Liver (tissue), 9 donors: ENCODE results near the gene MSI2. TPM values are rescaled to one million over a fixed set of nuclear protein-coding genes. Genes with fewer than 3 reads are reported as not detected.

Experiments
- DNase-seq: peaks from one replicate; pipeline ENCODE4 v3.0.0-alpha.2; 2017; ENCODE audit warnings: low spot score
- H3K27ac ChIP-seq, 2 donors: one replicate each; pipeline ENCODE4 v1.7.0; 2013; ENCODE audit warnings: inconsistent platforms in 2 of 2, low read length in 2 of 2, control low read depth in 1 of 2, low read depth in 1 of 2, mild to moderate bottlenecking in 1 of 2
- H3K27me3 ChIP-seq, 4 donors: one replicate each; pipeline versions ENCODE4 v1.6.1 to v1.7.0; 2013; ENCODE audit warnings: low read length in 3 of 4, inconsistent platforms in 1 of 4, mild to moderate bottlenecking in 1 of 4, moderate library complexity in 1 of 4; ENCODE audit not compliant: control insufficient read depth in 4 of 4, insufficient read depth in 4 of 4
- H3K36me3 ChIP-seq, 4 donors: one replicate each; pipeline versions ENCODE4 v1.6.1 to v1.7.0; 2013; ENCODE audit warnings: low read length in 3 of 4, mild to moderate bottlenecking in 3 of 4, low read depth in 1 of 4, moderate library complexity in 1 of 4; ENCODE audit not compliant: control insufficient read depth in 4 of 4, insufficient read depth in 3 of 4
- H3K4me1 ChIP-seq, 4 donors: one replicate each; pipeline versions ENCODE4 v1.6.1 to v1.7.0; 2013; ENCODE audit warnings: low read length in 3 of 4, mild to moderate bottlenecking in 3 of 4, moderate library complexity in 1 of 4; ENCODE audit not compliant: control insufficient read depth in 4 of 4, insufficient read depth in 4 of 4
- H3K4me3 ChIP-seq, 3 donors: one replicate each; pipeline versions ENCODE4 v1.6.1 to v1.7.0; 2013; ENCODE audit warnings: low read length in 3 of 3, control low read depth in 1 of 3, low read depth in 1 of 3, mild to moderate bottlenecking in 1 of 3
- H3K9ac ChIP-seq, 2 donors: one replicate each; pipeline ENCODE4 v1.7.0; 2013; ENCODE audit warnings: low read length in 2 of 2, mild to moderate bottlenecking in 2 of 2, moderate library complexity in 2 of 2, control low read depth in 1 of 2, low read depth in 1 of 2
- H3K9me3 ChIP-seq, 4 donors: one replicate each; pipeline versions ENCODE4 v1.6.1 to v1.7.0; 2013; ENCODE audit warnings: low read length in 3 of 4; ENCODE audit not compliant: control insufficient read depth in 4 of 4
- EGR1 ChIP-seq, 2 donors: IDR thresholded peaks; 2 replicates each; pipeline ENCODE4 v1.6.1; 2016 to 2018; ENCODE audit warnings: antibody characterized with exemption in 2 of 2, low read depth in 2 of 2
- FOXA1 ChIP-seq: IDR thresholded peaks from 2 replicates; pipeline ENCODE4 v1.6.1; 2016; ENCODE audit warnings: antibody characterized with exemption
- FOXA2 ChIP-seq: IDR thresholded peaks from 2 replicates; pipeline ENCODE4 v1.6.1; 2016; ENCODE audit warnings: antibody characterized with exemption
- GABPA ChIP-seq, 2 donors: IDR thresholded peaks in 1 of 2; conservative IDR thresholded peaks in 1 of 2; 2 replicates each; pipeline ENCODE4 v1.6.1; 2016; ENCODE audit warnings: antibody characterized with exemption in 2 of 2, mild to moderate bottlenecking in 1 of 2, moderate library complexity in 1 of 2
- HNF4A ChIP-seq, 2 donors: conservative IDR thresholded peaks; 2 replicates each; pipeline ENCODE4 v1.6.1; 2016; ENCODE audit warnings: antibody characterized with exemption in 2 of 2, mild to moderate bottlenecking in 2 of 2
- HNF4G ChIP-seq: IDR thresholded peaks from 2 replicates; pipeline ENCODE4 v1.6.1; 2016; ENCODE audit warnings: antibody characterized with exemption
- JUND ChIP-seq, 2 donors: IDR thresholded peaks; 2 replicates each; pipeline ENCODE4 v1.6.1; 2016; ENCODE audit warnings: antibody characterized with exemption in 2 of 2
- NR2F2 ChIP-seq: IDR thresholded peaks from 2 replicates; pipeline ENCODE4 v1.6.1; 2016; ENCODE audit warnings: antibody characterized with exemption
- RAD21 ChIP-seq, 2 donors: IDR thresholded peaks; 2 replicates each; pipeline ENCODE4 v1.6.1; 2016; ENCODE audit warnings: antibody characterized with exemption in 2 of 2, mild to moderate bottlenecking in 2 of 2
- RXRA ChIP-seq, 2 donors: IDR thresholded peaks; 2 replicates each; pipeline ENCODE4 v1.6.1; 2017 to 2018; ENCODE audit warnings: antibody characterized with exemption in 2 of 2, mild to moderate bottlenecking in 1 of 2
- TAF1 ChIP-seq: conservative IDR thresholded peaks from 2 replicates; pipeline ENCODE4 v1.6.1; 2016; ENCODE audit warnings: antibody characterized with exemption, mild to moderate bottlenecking
- YY1 ChIP-seq: IDR thresholded peaks from 2 replicates; pipeline ENCODE4 v1.6.1; 2016; ENCODE audit warnings: antibody characterized with exemption, mild to moderate bottlenecking
- WGBS: extraction: QIAGEN DNeasy Blood & Tissue Kit; methylation state at CpG from one replicate; pipeline ENCODE4 v1.1.7; 2013; 5-methylcytosine and 5-hydroxymethylcytosine counted together
- polyA plus RNA-seq, 2 donors: library from polyadenylated mRNA; stranded (reverse) in 1 of 2; unstranded in 1 of 2; fragments of 200-250 nt in 1 of 2; fragments of >200 nt in 1 of 2; fragmentation: Nextera tagmentation in 1 of 2; extraction: Ambion mirVana in 1 of 2; gene quantifications; one replicate each; pipeline versions ENCODE4 v1.2.1 to v1.2.3, GENCODE V29; 2013 to 2015
- total RNA-seq, 2 donors: library from RNA; depleted of rRNA; stranded (reverse); fragments of >200 nt; gene quantifications; one replicate each; pipeline ENCODE4 v1.2.3, GENCODE V29; 2014
- TF ChIP-seq, protein P1 (sequence below): IDR thresholded peaks from 2 replicates; pipeline ENCODE4 v1.6.1; 2016; ENCODE audit warnings: antibody characterized with exemption, mild to moderate bottlenecking
- TF ChIP-seq, protein P2 (sequence below): IDR thresholded peaks from 2 replicates; pipeline ENCODE4 v1.6.1; 2016; ENCODE audit warnings: antibody characterized with exemption
- TF ChIP-seq, protein P3 (sequence below): IDR thresholded peaks from 2 replicates; pipeline ENCODE4 v1.6.1; 2016; ENCODE audit warnings: antibody characterized with exemption
- donor health status: healthy.
- donor health status: healthy.
- donor health status: healthy.
- donor health status: healthy.
- donor health status: healthy.

Gene MSI2
- total and polyA plus RNA-seq, 4 donors, result 5.7 to 15.6 (median 9.2) TPM

DNA sequence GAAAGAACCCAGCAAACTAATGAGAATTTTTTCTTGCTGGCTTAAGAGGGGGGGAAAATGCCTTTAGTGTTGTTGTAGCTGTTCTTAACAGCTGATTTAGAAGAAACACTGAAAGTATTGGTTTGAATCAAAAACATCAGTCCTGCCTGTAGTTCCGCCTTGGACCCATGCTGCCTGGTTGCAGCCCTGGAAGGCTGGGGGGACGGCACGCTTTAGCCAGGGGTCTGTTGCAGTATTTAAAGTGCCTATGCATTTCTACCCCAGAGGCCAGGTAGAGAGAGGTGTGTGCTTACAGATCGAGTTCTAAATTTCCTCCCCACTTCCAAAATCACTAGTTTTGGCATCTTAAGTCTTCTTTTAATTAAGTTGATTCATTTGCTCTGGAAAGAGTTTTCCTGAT is 286.9 kb downstream of the MSI2 start (continued):
- TF ChIP-seq, protein P1, sequence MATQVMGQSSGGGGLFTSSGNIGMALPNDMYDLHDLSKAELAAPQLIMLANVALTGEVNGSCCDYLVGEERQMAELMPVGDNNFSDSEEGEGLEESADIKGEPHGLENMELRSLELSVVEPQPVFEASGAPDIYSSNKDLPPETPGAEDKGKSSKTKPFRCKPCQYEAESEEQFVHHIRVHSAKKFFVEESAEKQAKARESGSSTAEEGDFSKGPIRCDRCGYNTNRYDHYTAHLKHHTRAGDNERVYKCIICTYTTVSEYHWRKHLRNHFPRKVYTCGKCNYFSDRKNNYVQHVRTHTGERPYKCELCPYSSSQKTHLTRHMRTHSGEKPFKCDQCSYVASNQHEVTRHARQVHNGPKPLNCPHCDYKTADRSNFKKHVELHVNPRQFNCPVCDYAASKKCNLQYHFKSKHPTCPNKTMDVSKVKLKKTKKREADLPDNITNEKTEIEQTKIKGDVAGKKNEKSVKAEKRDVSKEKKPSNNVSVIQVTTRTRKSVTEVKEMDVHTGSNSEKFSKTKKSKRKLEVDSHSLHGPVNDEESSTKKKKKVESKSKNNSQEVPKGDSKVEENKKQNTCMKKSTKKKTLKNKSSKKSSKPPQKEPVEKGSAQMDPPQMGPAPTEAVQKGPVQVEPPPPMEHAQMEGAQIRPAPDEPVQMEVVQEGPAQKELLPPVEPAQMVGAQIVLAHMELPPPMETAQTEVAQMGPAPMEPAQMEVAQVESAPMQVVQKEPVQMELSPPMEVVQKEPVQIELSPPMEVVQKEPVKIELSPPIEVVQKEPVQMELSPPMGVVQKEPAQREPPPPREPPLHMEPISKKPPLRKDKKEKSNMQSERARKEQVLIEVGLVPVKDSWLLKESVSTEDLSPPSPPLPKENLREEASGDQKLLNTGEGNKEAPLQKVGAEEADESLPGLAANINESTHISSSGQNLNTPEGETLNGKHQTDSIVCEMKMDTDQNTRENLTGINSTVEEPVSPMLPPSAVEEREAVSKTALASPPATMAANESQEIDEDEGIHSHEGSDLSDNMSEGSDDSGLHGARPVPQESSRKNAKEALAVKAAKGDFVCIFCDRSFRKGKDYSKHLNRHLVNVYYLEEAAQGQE, result no peak
- TF ChIP-seq RXRA (IDR thresholded peaks at IDR 0.05) (no peak), HNF4G (no peak), HNF4A (conservative IDR thresholded peaks at IDR 0.05) (no peak), JUND (IDR thresholded peaks at IDR 0.05) (no peak), YY1 (no peak), FOXA2 (no peak), RAD21 (IDR thresholded peaks at IDR 0.05) (no peak), FOXA1 (no peak)
- TF ChIP-seq, protein P2, sequence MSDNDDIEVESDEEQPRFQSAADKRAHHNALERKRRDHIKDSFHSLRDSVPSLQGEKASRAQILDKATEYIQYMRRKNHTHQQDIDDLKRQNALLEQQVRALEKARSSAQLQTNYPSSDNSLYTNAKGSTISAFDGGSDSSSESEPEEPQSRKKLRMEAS, result no peak

DNA sequence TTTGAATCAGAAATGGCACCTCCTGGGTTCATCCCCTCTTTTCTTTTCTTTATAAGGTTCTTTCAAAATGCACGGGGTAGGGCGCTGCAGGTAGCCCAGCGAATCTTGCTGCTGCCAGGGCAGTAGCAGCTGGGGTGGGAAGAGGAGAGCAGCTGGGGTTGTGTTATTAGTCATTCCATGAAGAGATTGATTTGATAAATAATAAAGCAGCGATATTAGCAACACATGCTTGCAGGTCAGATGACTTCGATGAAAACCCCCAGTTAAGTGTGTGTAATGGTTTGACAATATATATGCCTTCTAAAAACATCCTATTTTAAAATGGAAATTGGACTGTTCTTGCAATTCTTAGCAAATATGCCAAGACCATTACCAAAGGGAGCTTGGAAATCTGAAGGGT is 288.1 kb downstream of the MSI2 start:
- Histone ChIP-seq H3K36me3 (no peaks in the 10 kb centered on the region), H3K4me3 (no peak overlapping the region), H3K4me1 (no peaks in the 10 kb centered on the region), H3K27ac (no peak overlapping the region), H3K27me3 (no peaks in the 10 kb centered on the region), H3K9ac (no peak overlapping the region), H3K9me3 (no peaks in the 10 kb centered on the region)
- 90% methylated on average over 5 of the region's 5 CpGs for WGBS
- no peak for TF ChIP-seq YY1
- no peak for TF ChIP-seq EGR1 (IDR thresholded peaks at IDR 0.05; ENCODE audit: low read depth in 2 of 2)
- TF ChIP-seq, protein P1, result no peak
- TF ChIP-seq, protein P3, sequence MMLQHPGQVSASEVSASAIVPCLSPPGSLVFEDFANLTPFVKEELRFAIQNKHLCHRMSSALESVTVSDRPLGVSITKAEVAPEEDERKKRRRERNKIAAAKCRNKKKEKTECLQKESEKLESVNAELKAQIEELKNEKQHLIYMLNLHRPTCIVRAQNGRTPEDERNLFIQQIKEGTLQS, result no peak
- no peak for TF ChIP-seq FOXA2
- TF ChIP-seq, protein P2, result no peak
- TF ChIP-seq FOXA1, result no peak
- no peak for TF ChIP-seq RAD21 (IDR thresholded peaks at IDR 0.05)
- no peak for TF ChIP-seq TAF1
- no peak for TF ChIP-seq GABPA (IDR thresholded peaks at IDR 0.05 in 1 of 2, conservative IDR thresholded peaks at IDR 0.05 in 1 of 2)
- TF ChIP-seq HNF4G, result no peak
- no peak for TF ChIP-seq RXRA (IDR thresholded peaks at IDR 0.05)
- TF ChIP-seq HNF4A (conservative IDR thresholded peaks at IDR 0.05), result no peak
- no peak for TF ChIP-seq NR2F2
- no peak for TF ChIP-seq JUND (IDR thresholded peaks at IDR 0.05)
- DNase-seq, result no peak
